OCI-LY3 (cell line): ENCODE results near the gene RASGRF2.

Experiments used
- CTCF ChIP-seq: fragments of 200-600, 300-600 bp; sonication (generic); IDR thresholded peaks from 2 replicates; pipeline ENCODE4 v1.5.1; 2014; ENCODE audit warnings: antibody characterized with exemption, low read length, low read depth
- EZH2phosphoT487 ChIP-seq: fragments of 200-600 bp; shearing (Covaris generic); IDR thresholded peaks from 2 replicates; pipeline ENCODE4 v1.6.1; 2018; ENCODE audit warnings: antibody characterized with exemption, mixed run types, low read depth

- TF ChIP-seq CTCF (no peak), EZH2phosphoT487 (no peak)
These were observed 270.3 kb downstream of the RASGRF2 start for GRCh38 chr5:81230416-81230815.
